SJSA1 (cell line): ENCODE data around the gene NCAM1. TPM values are rescaled to one million over a fixed set of nuclear protein-coding genes. Genes with fewer than 3 reads are reported as not detected.

Source experiments
- DNase-seq, 2 experiments: peaks; one replicate each; pipeline ENCODE4 v3.0.0-alpha.2; 2015 to 2020; ENCODE audit warnings: low spot score in 2 of 2, low read depth in 1 of 2
- H3K27ac ChIP-seq: fragments of 250-450 bp; sonication (Bioruptor Pico); 2 replicates; pipeline ENCODE4 v1.5.1; 2020; ENCODE audit warnings: mild to moderate bottlenecking, moderate library complexity
- H3K27me3 ChIP-seq: fragments of 250-450 bp; sonication (Bioruptor Pico); replicated peaks from 2 replicates; pipeline ENCODE4 v1.5.1; 2020; ENCODE audit warnings: mild to moderate bottlenecking, moderate library complexity
- H3K36me3 ChIP-seq: fragments of 250-450 bp; sonication (Bioruptor Pico); 2 replicates; pipeline ENCODE4 v1.5.1; 2020; ENCODE audit warnings: mild to moderate bottlenecking
- H3K4me1 ChIP-seq: fragments of 250-450 bp; sonication (Bioruptor Pico); replicated peaks from 2 replicates; pipeline ENCODE4 v1.6.1; 2021; ENCODE audit warnings: mild to moderate bottlenecking
- H3K4me3 ChIP-seq: fragments of 250-450 bp; sonication (Bioruptor Pico); 2 replicates; pipeline ENCODE4 v1.5.1; 2020; ENCODE audit warnings: mild to moderate bottlenecking
- H3K9me3 ChIP-seq: fragments of 250-450 bp; sonication (Bioruptor Pico); replicated peaks from 2 replicates; pipeline ENCODE4 v1.5.1; 2020; ENCODE audit warnings: mild to moderate bottlenecking
- total RNA-seq: library from RNA; depleted of rRNA; stranded (reverse); fragments of >200 nt; shearing (Covaris generic); gene quantifications from 2 replicates; pipeline ENCODE4 v1.2.3, GENCODE V29; 2014

NCAM1 gene
- total RNA-seq, 1 experiment from 2014 or later, result 23.7 TPM

DNA sequence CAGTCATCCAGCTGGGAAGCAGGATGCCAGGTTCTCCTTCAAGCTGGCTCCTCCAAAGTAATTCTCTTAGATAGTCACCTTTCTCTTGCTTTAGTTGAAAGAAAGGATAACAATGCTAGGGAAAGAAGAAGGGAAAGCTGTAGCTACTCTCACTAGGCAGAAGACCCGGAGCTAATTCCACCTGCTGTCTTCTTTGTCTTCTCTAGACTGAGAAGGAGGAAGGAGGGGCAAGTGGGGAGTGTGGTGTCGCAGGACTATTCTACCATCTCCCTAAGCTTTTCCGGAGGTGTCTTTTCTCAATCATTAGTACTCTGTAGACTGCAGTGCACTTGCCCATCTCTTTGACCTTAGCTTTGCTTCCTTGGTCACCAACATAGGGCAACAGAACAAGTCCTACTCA, 162.8 kb downstream of the NCAM1 start:
- DNase-seq, result no peak
- Histone ChIP-seq H3K27ac (no peak overlapping the region), H3K27me3 (no peaks in the 10 kb centered on the region), H3K4me3 (no peak overlapping the region), H3K36me3 (no peaks in the 10 kb centered on the region), H3K4me1 (peaks cover 4% of the 10 kb centered on the region; the same call in 1 of the 2 replicates), H3K9me3 (no peaks in the 10 kb centered on the region)

DNA sequence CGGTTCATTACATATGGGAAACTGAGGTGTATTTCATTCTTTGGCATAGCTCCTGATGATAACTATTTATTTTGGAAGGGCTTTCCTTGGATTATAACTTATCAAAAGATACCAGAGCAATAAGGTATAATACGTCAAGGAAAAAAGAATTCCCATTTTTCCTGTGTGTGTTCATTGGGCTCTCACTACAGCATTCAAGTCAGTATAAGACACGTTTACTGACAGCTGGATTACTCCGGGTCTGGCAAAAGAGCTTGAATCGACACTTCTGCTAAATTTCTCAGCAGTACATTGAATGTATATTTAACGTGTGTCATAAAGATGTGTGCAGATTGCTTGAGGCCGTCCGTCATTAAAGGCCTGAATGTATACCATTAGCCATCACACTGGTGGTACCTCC, 163.4 kb downstream of the NCAM1 start:
- H3K27ac ChIP-seq, result no peak overlapping the region
- no peaks in the 10 kb centered on the region for H3K4me1 ChIP-seq
- H3K36me3 ChIP-seq, result no peaks in the 10 kb centered on the region
- no peaks in the 10 kb centered on the region for H3K27me3 ChIP-seq
- no peak for DNase-seq
- no peaks in the 10 kb centered on the region for H3K9me3 ChIP-seq
- H3K4me3 ChIP-seq, result no peak overlapping the region

DNA sequence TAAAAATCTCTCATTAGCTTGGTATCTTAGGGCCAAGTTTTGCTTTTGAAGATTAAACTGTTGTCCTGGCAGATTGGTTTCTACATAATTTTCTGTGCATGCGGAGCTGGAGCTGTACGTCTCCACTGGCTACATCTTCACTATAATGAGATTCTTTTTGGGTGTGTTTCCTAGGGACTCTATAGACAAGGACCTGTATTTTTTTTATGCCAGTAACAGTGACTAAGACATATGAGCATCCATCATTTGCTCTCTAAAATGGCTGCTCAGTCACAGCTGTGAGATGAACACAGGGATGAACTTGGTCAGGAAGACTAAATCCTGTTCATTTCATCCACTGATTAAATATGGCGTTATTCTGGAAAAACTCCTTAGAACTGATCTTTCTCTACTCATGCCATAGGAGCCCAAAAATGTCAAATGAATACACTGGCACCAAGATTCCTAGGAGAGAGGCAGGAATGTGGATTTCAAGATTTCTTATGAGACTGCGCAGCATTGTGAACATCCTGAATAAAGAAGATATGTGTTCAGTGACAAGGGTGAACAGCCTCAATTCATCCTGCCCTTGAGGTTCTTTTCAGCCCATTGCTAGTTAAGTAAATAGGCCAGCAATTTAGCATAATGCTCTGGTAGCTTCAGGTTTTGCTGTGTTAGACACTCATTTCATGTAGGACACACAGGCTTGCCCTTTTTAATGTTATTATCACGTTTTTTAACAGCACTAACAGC, 168.2 kb downstream of the NCAM1 start:
- no peak overlapping the region for H3K4me3 ChIP-seq
- H3K4me1 ChIP-seq, result no peaks in the 10 kb centered on the region
- no peaks in the 10 kb centered on the region for H3K9me3 ChIP-seq
- H3K36me3 ChIP-seq, result no peaks in the 10 kb centered on the region
- no peak for DNase-seq
- H3K27me3 ChIP-seq, result no peaks in the 10 kb centered on the region
- no peak overlapping the region for H3K27ac ChIP-seq

DNA sequence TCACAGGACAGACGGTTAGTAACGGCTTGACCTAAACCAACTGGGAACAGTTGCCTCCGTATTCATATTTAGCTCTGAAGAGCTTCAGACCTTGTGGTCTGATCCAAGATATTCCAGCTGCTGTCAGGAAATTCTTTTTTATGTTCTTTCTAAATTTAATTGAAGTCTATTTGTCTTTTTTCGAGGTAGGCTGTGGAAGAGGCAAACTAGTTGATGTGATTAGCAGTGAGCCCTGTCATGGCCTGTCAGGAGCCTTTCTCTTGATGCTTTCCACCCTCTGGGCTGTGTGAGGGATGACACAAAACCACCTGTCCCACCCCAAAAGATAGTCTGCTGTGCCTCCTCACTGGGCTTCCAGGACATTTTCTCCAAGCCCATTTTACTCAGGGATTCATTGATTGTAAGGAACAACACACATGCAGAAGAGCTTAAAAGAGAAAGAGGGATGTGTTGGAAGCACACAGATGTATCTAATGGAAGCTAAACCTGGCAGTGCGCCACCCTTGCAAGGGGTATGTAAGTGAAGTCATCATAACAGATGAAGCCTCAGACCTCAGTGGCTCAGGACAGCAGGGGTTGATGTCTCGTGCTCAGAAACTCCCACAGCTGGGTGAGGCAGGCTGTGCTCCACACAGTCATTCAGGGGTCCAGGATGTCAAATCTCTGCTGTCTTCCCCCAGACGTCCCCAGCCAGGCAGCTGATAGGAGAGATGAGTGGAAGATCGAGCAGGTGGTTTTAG, 170.0 kb downstream of the NCAM1 start:
- Histone ChIP-seq H3K9me3 (no peaks in the 10 kb centered on the region), H3K4me1 (no peaks in the 10 kb centered on the region), H3K27ac (no peak overlapping the region), H3K27me3 (no peaks in the 10 kb centered on the region), H3K36me3 (no peaks in the 10 kb centered on the region), H3K4me3 (no peak overlapping the region)
- no peak for DNase-seq

DNA sequence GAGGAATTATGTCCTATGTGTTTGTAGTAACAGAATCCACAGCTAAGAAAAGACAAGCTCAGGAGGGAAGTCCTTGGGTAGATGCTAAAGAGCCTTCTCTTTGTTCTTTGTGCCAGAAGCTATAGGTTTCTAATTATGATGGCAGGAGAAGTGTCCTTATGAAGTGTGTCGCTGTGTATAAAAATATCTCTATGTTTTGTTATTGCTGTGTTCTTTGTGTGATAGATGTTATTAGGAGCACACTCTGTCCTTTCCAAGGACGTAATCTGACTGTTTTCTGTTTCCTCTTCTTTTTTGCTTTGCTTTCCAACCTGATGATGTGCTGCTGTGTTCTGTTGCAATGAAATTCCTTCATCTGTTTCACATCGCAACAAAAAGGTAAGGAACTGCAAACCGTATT, 171.9 kb downstream of the NCAM1 start:
- Histone ChIP-seq H3K9me3 (no peaks in the 10 kb centered on the region), H3K27me3 (no peaks in the 10 kb centered on the region), H3K36me3 (no peaks in the 10 kb centered on the region), H3K27ac (no peak overlapping the region), H3K4me3 (no peak overlapping the region), H3K4me1 (no peaks in the 10 kb centered on the region)
- DNase-seq, result no peak

DNA sequence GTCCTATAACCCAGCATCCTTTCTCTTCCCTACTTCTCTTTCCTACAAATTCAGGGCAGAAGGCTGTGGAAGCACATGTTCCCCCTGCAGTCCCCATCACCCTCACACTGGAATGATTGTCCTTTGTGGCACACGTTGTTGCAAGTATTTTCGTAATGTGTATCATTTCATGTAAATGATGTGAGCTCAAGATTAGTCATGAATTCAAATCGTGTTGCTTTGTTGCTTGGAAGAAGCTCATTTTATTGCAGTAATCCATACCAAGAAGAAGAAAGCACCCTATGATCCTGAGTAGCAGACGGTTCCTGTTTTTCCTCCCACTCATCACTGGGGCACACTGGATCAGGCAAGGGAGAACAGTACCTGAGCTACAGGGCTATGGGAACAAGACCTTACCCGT, 173.4 kb downstream of the NCAM1 start:
- no peak for DNase-seq
- Histone ChIP-seq H3K36me3 (no peaks in the 10 kb centered on the region), H3K4me1 (no peaks in the 10 kb centered on the region), H3K27me3 (no peaks in the 10 kb centered on the region), H3K9me3 (no peaks in the 10 kb centered on the region), H3K27ac (no peak overlapping the region), H3K4me3 (no peak overlapping the region)

DNA sequence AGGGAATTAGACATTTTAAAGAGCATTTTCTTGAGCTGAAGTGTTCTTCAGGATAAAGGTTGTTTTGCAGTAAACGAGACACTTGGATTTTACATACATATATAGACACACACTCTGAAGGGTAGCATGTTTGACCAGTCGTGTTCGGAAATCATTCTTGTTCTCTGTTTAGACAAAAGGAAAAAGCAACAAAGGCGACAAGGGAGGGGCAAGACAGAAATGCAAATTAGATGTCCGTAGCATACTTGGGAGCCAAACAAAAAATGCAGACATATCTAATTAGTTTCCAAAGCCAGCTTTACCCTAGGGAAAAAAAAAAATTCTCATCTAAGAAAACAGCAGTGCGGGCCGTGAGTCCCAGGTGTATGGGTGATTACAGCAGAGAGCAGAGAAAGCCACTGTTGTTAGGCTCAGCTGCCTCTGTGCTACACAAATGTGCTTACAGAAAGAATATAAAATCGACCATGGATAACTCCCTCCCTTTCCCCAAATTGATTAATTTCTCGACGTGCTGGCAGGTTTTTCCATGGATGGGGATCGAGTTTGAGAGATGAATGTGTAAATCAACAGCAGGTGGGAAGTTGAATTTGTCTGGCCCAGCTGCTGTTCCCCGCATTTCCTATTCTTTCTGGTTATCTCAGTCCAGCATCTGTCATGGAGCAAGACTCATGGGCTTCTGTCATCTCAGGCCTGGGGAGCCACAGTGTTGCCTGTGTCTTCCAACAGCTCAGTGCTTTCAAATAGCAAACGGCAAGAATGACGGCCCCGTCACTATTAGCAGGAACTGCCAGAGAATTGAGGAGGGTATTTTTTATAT, 176.7 kb downstream of the NCAM1 start:
- Histone ChIP-seq H3K36me3 (no peaks in the 10 kb centered on the region), H3K27me3 (no peaks in the 10 kb centered on the region), H3K4me3 (no peak overlapping the region), H3K9me3 (no peaks in the 10 kb centered on the region), H3K27ac (no peak overlapping the region), H3K4me1 (no peaks in the 10 kb centered on the region)
- no peak for DNase-seq

DNA sequence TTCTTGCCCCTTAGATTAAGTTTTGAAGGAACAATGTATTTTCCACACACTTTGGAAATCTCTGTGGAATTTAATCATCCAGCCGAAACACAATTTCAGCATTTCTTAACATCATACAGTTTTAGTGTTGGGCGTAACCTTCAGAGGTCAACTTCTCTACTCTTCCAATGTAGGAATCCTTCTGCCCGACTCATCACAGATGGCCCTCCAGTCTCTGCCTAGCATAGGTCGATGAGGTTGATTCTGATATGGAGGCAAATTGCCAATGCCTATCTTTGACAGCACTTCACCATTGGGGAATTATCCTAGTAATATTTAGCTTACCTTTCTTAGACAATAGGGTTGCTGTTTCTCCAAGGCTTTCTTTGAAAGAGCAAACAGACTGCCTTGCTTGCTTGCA, 177.5 kb downstream of the NCAM1 start:
- no peak for DNase-seq
- no peaks in the 10 kb centered on the region for H3K36me3 ChIP-seq
- H3K27ac ChIP-seq, result no peak overlapping the region
- no peaks in the 10 kb centered on the region for H3K9me3 ChIP-seq
- H3K4me3 ChIP-seq, result no peak overlapping the region
- no peaks in the 10 kb centered on the region for H3K4me1 ChIP-seq
- no peaks in the 10 kb centered on the region for H3K27me3 ChIP-seq

DNA sequence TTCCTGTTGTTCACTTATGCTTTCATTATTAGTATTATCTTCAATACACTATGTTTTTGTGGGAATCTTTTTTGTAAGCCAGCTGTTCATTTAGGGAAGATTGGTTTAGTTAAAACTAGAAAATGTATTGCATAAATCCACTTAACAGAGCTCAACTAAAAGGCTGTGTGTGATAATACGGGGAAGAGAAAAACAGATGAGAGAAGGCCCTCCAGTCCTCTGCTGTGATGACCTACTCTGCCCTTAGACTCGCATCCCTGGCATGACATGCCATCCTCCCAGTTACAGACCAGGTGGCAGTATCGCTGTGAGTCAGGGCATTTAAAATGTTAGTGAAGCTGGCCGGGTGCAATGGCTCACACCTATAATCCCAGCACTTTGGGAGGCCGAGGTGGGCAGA, 179.8 kb downstream of the NCAM1 start:
- no peak overlapping the region for H3K4me3 ChIP-seq
- H3K27me3 ChIP-seq, result no peaks in the 10 kb centered on the region
- DNase-seq, result no peak
- no peak overlapping the region for H3K27ac ChIP-seq
- no peaks in the 10 kb centered on the region for H3K36me3 ChIP-seq
- H3K9me3 ChIP-seq, result no peaks in the 10 kb centered on the region
- H3K4me1 ChIP-seq, result no peaks in the 10 kb centered on the region

DNA sequence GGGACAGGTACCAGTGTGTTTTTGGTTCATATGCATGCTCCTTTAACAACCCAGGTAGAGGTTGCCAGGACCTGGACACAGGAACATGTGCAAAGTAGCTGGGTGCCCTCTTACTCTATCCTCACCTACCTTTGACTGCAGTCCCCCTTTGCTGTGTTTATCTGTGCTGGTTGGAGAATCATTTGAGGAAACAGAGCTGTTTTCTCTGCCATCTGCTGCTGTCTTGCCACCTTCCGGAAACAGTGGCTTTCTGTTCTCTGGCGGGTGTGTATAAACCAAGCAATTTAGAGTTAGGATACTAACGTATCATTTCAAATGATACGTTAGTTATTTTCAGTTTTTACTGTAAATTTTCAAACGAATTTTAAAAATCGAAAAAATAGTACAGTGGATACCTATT, 181.3 kb downstream of the NCAM1 start:
- Histone ChIP-seq H3K4me1 (no peaks in the 10 kb centered on the region), H3K27me3 (no peaks in the 10 kb centered on the region), H3K27ac (no peak overlapping the region), H3K4me3 (no peak overlapping the region), H3K9me3 (no peaks in the 10 kb centered on the region), H3K36me3 (no peaks in the 10 kb centered on the region)
- DNase-seq, result no peak

DNA sequence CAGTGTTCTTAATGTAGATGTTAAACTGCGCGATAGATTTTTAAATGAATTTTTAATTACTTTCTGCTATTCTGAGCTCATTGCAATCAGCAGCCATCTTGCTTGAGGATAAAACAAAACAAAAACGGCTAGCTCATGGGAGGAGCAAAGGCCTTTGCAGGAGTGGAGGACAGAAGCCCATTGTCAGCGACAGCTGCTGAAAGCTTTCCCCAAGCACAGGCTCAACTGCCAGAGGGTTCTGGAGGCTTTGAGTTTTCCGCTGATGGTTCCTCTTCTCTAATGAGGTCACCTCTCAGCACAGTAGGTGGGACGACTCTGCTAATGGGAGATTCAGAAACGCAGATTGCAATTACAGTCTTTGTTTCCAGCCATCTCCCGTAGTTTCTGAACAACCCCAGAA, 186.0 kb downstream of the NCAM1 start:
- Histone ChIP-seq H3K27me3 (no peaks in the 10 kb centered on the region), H3K4me3 (no peak overlapping the region), H3K9me3 (no peaks in the 10 kb centered on the region), H3K4me1 (no peaks in the 10 kb centered on the region), H3K36me3 (no peaks in the 10 kb centered on the region), H3K27ac (no peak overlapping the region)
- no peak for DNase-seq

DNA sequence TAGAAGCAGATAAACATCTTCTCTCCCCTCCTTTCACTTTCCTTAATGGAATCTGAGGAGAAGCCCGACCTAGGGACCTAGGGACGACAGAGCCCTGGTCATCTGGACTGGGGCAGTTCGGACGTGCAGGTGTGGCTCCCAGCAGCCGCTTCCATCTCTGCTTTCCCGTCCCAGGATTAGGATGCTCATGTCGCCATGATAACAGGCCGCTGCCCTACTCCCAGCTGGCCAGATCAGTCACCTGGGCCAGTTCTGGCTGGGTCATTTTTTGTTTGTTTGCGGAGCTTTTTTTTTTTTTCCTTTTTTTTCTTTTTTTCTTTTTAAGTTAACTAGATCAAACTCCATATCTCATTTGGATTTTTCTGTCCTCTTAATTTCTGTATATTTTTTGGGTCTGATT, 186.9 kb downstream of the NCAM1 start:
- no peaks in the 10 kb centered on the region for H3K4me1 ChIP-seq
- no peak overlapping the region for H3K27ac ChIP-seq
- H3K9me3 ChIP-seq, result no peaks in the 10 kb centered on the region
- no peaks in the 10 kb centered on the region for H3K27me3 ChIP-seq
- no peak for DNase-seq
- no peak overlapping the region for H3K4me3 ChIP-seq
- no peaks in the 10 kb centered on the region for H3K36me3 ChIP-seq

DNA sequence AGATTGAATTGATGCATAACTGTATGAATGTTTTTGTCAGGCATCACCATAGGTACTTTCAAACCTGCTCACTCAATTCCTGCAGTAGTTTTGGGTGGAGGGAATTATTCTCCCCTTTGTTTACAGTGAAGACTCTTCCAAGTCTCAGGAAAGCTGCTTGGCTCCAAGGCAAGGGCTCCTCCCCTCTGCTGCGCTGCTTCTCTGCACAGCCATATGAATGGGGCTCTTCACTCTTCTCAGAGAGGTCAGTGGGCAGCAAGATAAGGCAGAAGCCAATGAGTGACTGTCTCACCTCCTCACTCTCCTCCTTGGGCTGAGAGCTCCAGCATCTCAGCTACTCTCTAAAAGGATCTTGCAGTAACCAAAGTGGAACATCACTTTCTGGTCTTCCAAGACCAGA, 187.4 kb downstream of the NCAM1 start:
- no peak overlapping the region for H3K27ac ChIP-seq
- no peaks in the 10 kb centered on the region for H3K4me1 ChIP-seq
- H3K4me3 ChIP-seq, result no peak overlapping the region
- H3K9me3 ChIP-seq, result no peaks in the 10 kb centered on the region
- H3K36me3 ChIP-seq, result no peaks in the 10 kb centered on the region
- DNase-seq, result no peak
- no peaks in the 10 kb centered on the region for H3K27me3 ChIP-seq

DNA sequence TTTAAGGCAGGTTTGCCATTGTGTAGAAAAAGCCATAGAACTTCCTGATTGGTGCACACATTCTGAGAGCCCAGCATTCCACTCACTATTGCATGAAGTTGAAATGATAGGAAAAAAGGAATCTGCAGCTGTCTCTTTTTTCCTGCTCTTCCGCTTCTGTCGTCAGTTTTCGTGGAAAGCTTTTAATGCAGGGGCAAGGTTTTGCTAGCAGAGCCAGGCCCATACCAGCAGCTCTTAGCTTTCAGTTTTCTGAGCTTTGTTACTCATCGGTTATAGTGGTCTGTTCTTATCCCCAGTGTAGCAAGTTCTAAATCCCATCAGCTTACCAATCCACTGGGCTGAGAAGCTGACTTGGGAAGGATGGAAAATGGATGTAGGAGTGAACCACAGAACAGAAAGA, 190.3 kb downstream of the NCAM1 start:
- Histone ChIP-seq H3K27ac (no peak overlapping the region), H3K9me3 (no peaks in the 10 kb centered on the region), H3K4me1 (no peaks in the 10 kb centered on the region), H3K36me3 (no peaks in the 10 kb centered on the region), H3K4me3 (no peak overlapping the region), H3K27me3 (no peaks in the 10 kb centered on the region)
- DNase-seq, result no peak
